Fibroblast of the aortic adventitia (primary cell): ENCODE measurements around the gene MCL1. TPM values are rescaled to one million over a fixed set of nuclear protein-coding genes. Genes with fewer than 3 reads are reported as not detected.

ENCODE experiments used
- DNase-seq: peaks from one replicate; pipeline ENCODE4 v3.0.0-alpha.2; 2010; ENCODE audit warnings: low read depth
- H3K4me3 ChIP-seq: 2 replicates; pipeline ENCODE4 v1.5.1; 2011; ENCODE audit warnings: low read depth, mild to moderate bottlenecking, control low read depth, low read length, moderate library complexity
- total RNA-seq: library from RNA; depleted of rRNA; stranded (reverse); fragments of >200 nt; gene quantifications from 2 replicates; pipeline ENCODE4 v1.2.3, GENCODE V29; 2012; ENCODE audit warnings: low replicate concordance
- TF ChIP-seq, protein P1 (sequence below): IDR thresholded peaks from 2 replicates; pipeline ENCODE4 v1.5.1; 2011; ENCODE audit warnings: mild to moderate bottlenecking, low read length, control low read depth, inconsistent platforms; ENCODE audit not compliant: insufficient read depth

MCL1 gene
- total RNA-seq, 1 donor = 212 TPM

DNA sequence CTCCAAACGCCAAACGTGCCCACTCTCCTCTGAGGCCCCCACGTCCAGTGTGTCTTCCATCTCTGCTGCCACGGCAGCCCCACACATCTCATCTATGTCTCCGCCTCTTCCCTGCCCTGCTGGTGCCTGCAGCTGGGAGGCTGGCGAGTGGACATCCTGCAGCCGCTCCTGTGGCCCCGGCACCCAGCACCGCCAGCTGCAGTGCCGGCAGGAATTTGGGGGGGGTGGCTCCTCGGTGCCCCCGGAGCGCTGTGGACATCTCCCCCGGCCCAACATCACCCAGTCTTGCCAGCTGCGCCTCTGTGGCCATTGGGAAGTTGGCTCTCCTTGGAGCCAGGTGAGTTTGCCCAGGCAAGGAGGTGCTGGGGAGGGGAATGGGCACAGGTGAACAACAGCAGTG lies 21.6 kb downstream of the MCL1 start:
- H3K4me3 ChIP-seq = no peak overlapping the region
- TF ChIP-seq, protein P1, sequence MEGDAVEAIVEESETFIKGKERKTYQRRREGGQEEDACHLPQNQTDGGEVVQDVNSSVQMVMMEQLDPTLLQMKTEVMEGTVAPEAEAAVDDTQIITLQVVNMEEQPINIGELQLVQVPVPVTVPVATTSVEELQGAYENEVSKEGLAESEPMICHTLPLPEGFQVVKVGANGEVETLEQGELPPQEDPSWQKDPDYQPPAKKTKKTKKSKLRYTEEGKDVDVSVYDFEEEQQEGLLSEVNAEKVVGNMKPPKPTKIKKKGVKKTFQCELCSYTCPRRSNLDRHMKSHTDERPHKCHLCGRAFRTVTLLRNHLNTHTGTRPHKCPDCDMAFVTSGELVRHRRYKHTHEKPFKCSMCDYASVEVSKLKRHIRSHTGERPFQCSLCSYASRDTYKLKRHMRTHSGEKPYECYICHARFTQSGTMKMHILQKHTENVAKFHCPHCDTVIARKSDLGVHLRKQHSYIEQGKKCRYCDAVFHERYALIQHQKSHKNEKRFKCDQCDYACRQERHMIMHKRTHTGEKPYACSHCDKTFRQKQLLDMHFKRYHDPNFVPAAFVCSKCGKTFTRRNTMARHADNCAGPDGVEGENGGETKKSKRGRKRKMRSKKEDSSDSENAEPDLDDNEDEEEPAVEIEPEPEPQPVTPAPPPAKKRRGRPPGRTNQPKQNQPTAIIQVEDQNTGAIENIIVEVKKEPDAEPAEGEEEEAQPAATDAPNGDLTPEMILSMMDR = no peak
- no peak for DNase-seq

DNA sequence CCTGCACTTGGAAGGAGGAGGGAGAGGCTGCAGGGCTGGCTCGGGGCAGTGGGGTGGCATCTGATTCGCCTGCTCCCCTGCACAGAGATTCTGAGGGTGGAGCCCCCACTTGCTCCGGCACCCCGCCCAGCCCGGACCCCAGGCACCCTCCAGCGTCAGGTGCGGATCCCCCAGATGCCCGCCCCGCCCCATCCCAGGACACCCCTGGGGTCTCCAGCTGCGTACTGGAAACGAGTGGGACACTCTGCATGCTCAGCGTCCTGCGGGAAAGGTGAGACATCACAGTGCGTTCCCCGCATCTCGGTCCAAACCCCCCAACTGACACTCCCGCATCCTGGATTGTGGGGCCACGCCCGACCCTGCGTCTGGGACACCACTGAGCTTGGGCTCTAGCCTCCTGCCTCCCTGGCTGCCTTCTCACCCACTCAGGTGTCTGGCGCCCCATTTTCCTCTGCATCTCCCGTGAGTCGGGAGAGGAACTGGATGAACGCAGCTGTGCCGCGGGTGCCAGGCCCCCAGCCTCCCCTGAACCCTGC lies 22.3 kb downstream of the MCL1 start:
- TF ChIP-seq, protein P1 = no peak
- no peak overlapping the region for H3K4me3 ChIP-seq
- DNase-seq = no peak

DNA sequence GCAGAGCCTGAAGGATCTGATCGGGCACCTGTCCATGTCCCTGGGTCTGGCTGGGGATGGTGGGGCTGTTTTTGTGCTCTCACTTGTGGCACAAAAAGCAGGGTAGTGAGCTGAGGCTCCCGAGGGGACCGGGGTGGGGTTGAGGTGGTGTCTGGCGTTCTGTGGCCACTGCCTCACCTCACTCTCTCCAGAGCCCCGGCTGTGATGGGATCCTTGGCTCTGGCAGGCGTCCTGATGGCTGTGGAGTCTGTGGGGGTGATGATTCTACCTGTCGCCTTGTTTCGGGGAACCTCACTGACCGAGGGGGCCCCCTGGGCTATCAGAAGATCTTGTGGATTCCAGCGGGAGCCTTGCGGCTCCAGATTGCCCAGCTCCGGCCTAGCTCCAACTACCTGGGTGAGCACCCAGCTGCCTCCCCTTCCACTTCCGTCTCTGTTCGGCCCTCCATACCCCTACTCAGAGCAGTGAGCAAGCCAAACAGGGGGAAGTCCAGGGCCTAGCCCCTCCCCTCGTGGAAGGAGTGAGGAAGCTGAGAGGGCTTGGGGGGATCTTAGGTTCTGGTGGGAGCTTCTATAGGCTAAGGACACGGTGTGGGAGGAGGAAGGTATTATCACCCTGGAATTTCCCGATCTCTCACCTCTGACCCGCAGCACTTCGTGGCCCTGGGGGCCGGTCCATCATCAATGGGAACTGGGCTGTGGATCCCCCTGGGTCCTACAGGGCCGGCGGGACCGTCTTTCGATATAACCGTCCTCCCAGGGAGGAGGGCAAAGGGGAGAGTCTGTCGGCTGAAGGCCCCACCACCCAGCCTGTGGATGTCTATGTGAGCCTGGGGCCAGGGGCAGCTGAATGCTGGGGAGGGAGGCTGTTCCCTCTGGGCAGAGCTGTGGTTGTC lies 23.2 kb downstream of the MCL1 start:
- H3K4me3 ChIP-seq = no peak overlapping the region
- DNase-seq = no peak
- TF ChIP-seq, protein P1 = no peak

DNA sequence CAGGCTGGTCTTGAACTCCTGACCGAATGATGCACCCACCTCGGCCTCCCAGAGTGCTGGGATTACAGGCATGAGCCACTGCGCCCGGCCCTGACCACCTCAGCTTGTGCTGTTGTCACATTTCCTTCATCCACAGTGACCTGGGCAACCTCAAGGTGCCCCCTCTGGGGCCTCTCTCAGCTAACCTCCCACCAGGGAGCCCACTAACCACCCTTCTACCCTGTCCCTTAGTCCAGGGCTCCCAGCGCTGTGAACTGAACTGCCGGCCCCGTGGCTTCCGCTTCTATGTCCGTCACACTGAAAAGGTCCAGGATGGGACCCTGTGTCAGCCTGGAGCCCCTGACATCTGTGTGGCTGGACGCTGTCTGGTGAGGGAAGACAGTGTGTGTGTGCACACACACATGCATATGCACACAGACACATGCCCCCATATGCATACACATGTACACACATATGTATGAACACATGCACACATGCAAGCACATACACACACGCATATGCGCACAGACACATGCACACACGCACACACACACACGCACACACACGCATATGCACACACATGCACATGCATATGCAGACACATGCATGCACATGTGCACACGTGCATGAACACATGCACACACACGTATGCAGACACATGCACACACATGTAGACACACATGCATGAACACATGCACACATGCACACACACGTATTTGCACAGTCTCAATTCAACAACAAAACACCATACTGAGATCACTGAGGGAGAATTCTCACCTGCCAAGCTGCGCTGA lies 24.0 kb downstream of the MCL1 start:
- no peak overlapping the region for H3K4me3 ChIP-seq
- TF ChIP-seq, protein P1 = no peak
- DNase-seq = no peak

DNA sequence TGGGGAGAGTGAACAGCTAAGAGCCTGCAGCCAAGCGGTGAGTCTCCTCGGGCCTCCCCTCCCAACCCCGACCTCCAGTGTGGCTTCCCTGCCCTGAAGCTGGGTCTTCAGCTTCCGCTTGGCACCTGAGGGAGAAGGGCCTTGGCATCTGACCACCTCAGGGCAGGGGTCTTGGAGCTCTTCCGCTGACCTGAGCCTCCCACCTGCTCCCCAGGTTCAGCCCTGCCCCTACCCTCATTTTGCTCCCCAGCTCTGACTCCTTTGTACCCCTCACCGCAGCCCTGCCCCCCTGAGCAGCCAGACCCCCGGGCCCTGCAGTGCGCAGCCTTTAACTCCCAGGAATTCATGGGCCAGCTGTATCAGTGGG lies 25.3 kb downstream of the MCL1 start:
- H3K4me3 ChIP-seq = no peak overlapping the region
- TF ChIP-seq, protein P1 = no peak
- no peak for DNase-seq

DNA sequence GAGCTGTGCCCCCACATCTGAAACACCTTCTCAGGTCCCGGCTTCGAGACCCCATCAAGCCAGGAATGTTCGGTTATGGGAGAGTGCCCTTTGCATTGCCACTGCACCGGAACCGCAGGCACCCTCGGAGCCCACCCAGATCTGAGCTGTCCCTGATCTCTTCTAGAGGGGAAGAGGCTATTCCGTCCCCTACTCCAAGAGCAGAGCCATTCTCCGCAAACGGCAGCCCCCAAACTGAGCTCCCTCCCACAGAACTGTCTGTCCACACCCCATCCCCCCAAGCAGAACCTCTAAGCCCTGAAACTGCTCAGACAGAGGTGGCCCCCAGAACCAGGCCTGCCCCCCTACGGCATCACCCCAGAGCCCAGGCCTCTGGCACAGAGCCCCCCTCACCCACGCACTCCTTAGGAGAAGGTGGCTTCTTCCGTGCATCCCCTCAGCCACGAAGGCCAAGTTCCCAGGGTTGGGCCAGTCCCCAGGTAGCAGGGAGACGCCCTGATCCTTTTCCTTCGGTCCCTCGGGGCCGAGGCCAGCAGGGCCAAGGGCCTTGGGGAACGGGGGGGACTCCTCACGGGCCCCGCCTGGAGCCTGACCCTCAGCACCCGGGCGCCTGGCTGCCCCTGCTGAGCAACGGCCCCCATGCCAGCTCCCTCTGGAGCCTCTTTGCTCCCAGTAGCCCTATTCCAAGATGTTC lies 25.9 kb downstream of the MCL1 start:
- H3K4me3 ChIP-seq = no peak overlapping the region
- DNase-seq = no peak
- TF ChIP-seq, protein P1 = no peak
